SK-N-SH (cell line): Measurements from ENCODE around the gene PTBP2.

ENCODE experiments used
- CHD2 ChIP-seq: fragments of 150-350 bp; IDR thresholded peaks from 2 replicates; pipeline ENCODE4 v1.6.1; 2018; ENCODE audit warnings: low read length; ENCODE audit not compliant: partially characterized antibody
- FOSL2 ChIP-seq: IDR thresholded peaks from 2 replicates; pipeline ENCODE4 v1.4.0; 2012; ENCODE audit warnings: low read depth, mild to moderate bottlenecking, moderate library complexity, borderline replicate concordance
- FOXM1 ChIP-seq: IDR thresholded peaks from 2 replicates; pipeline ENCODE4 v1.4.0; 2012; ENCODE audit warnings: low read depth, mild to moderate bottlenecking
- MXI1 ChIP-seq: IDR thresholded peaks from 2 replicates; pipeline ENCODE4 v1.6.1; 2012; ENCODE audit warnings: mild to moderate bottlenecking, low read depth, low read length, improper control_type of control experiment
- NFIC ChIP-seq: IDR thresholded peaks from 2 replicates; pipeline ENCODE4 v1.4.0; 2012; ENCODE audit warnings: borderline replicate concordance
- POLR2AphosphoS5 ChIP-seq: IDR thresholded peaks from 2 replicates; pipeline ENCODE4 v1.6.1; 2012; ENCODE audit warnings: low read depth, low read length
- TF ChIP-seq, protein P1 (sequence below): fragments of 150-350 bp; IDR thresholded peaks from 2 replicates; pipeline ENCODE4 v1.6.1; 2017; ENCODE audit warnings: antibody characterized with exemption, low read length, low read depth, borderline replicate concordance
- TF ChIP-seq, protein P2 (sequence below): fragments of 200-600 bp; sonication (generic); IDR thresholded peaks from 2 replicates; pipeline ENCODE4 v1.6.1; 2017; ENCODE audit warnings: antibody characterized with exemption, mild to moderate bottlenecking, moderate library complexity
- TF ChIP-seq, protein P3 (sequence below): IDR thresholded peaks from 2 replicates; pipeline ENCODE4 v1.6.1; 2012; ENCODE audit warnings: mild to moderate bottlenecking, low read depth, low read length, moderate library complexity

DNA sequence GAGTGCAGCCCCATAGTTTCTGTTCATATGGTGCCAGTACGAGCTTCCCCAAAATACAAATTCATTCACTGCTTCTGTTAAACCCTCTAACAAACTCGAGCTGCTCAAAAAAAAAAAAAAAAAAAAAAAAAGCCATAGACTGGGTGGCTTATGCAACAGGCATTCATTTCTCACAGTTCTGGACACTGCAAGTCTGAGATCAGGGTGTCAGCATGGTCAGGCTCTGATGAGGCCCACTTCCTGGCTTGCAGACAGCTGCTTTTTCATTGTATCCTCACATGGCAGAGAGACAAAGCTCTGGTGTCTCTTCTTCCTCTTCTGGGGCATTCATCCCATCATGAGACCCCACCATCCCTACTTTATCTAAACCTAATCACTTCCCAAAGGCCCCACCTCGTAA, 121.6 kb downstream of the PTBP2 start:
- TF ChIP-seq FOXM1, result no peak
- TF ChIP-seq, protein P1, sequence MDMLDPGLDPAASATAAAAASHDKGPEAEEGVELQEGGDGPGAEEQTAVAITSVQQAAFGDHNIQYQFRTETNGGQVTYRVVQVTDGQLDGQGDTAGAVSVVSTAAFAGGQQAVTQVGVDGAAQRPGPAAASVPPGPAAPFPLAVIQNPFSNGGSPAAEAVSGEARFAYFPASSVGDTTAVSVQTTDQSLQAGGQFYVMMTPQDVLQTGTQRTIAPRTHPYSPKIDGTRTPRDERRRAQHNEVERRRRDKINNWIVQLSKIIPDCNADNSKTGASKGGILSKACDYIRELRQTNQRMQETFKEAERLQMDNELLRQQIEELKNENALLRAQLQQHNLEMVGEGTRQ, result no peak
- no peak for TF ChIP-seq POLR2AphosphoS5
- TF ChIP-seq, protein P2, sequence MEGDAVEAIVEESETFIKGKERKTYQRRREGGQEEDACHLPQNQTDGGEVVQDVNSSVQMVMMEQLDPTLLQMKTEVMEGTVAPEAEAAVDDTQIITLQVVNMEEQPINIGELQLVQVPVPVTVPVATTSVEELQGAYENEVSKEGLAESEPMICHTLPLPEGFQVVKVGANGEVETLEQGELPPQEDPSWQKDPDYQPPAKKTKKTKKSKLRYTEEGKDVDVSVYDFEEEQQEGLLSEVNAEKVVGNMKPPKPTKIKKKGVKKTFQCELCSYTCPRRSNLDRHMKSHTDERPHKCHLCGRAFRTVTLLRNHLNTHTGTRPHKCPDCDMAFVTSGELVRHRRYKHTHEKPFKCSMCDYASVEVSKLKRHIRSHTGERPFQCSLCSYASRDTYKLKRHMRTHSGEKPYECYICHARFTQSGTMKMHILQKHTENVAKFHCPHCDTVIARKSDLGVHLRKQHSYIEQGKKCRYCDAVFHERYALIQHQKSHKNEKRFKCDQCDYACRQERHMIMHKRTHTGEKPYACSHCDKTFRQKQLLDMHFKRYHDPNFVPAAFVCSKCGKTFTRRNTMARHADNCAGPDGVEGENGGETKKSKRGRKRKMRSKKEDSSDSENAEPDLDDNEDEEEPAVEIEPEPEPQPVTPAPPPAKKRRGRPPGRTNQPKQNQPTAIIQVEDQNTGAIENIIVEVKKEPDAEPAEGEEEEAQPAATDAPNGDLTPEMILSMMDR, result no peak
- TF ChIP-seq FOSL2, result no peak
- no peak for TF ChIP-seq MXI1
- TF ChIP-seq, protein P3, sequence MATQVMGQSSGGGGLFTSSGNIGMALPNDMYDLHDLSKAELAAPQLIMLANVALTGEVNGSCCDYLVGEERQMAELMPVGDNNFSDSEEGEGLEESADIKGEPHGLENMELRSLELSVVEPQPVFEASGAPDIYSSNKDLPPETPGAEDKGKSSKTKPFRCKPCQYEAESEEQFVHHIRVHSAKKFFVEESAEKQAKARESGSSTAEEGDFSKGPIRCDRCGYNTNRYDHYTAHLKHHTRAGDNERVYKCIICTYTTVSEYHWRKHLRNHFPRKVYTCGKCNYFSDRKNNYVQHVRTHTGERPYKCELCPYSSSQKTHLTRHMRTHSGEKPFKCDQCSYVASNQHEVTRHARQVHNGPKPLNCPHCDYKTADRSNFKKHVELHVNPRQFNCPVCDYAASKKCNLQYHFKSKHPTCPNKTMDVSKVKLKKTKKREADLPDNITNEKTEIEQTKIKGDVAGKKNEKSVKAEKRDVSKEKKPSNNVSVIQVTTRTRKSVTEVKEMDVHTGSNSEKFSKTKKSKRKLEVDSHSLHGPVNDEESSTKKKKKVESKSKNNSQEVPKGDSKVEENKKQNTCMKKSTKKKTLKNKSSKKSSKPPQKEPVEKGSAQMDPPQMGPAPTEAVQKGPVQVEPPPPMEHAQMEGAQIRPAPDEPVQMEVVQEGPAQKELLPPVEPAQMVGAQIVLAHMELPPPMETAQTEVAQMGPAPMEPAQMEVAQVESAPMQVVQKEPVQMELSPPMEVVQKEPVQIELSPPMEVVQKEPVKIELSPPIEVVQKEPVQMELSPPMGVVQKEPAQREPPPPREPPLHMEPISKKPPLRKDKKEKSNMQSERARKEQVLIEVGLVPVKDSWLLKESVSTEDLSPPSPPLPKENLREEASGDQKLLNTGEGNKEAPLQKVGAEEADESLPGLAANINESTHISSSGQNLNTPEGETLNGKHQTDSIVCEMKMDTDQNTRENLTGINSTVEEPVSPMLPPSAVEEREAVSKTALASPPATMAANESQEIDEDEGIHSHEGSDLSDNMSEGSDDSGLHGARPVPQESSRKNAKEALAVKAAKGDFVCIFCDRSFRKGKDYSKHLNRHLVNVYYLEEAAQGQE, result no peak
- no peak for TF ChIP-seq NFIC
- no peak for TF ChIP-seq CHD2
